Transverse colon (tissue), 4 donors: ENCODE results near the gene RCHY1. TPM values are rescaled to one million over a fixed set of nuclear protein-coding genes. Genes with fewer than 3 reads are reported as not detected.

Experiments used
- DNase-seq: peaks from one replicate; pipeline ENCODE4 v3.0.0-alpha.2; 2019
- H3K27ac ChIP-seq, 4 donors: fragments of 200-600 bp; sonication (generic); 2 replicates each; pipeline ENCODE4 v1.5.1; 2016 to 2018; ENCODE audit warnings: inconsistent platforms in 4 of 4
- H3K27me3 ChIP-seq: fragments of 200-600 bp; sonication (generic); 2 replicates; pipeline ENCODE4 v1.5.1; 2017; ENCODE audit warnings: inconsistent platforms
- H3K36me3 ChIP-seq, 4 donors: fragments of 200-600 bp; sonication (generic); 2 replicates each; pipeline ENCODE4 v1.5.1; 2017 to 2019; ENCODE audit warnings: inconsistent platforms in 4 of 4
- H3K4me1 ChIP-seq, 4 donors: fragments of 200-600 bp; sonication (generic); 2 replicates each; pipeline ENCODE4 v1.5.1; 2017 to 2020; ENCODE audit warnings: inconsistent platforms in 4 of 4
- H3K4me3 ChIP-seq, 4 donors: fragments of 200-600 bp; sonication (generic); 1 replicate in 1 of 4; 2 replicates in 3 of 4; pipeline versions ENCODE4 v1.5.1 to v1.6.1; 2017 to 2019; ENCODE audit warnings: inconsistent platforms in 4 of 4
- H3K9me3 ChIP-seq, 2 donors: fragments of 200-600 bp; sonication (generic); 2 replicates each; pipeline ENCODE4 v1.5.1; 2017 to 2019; ENCODE audit warnings: inconsistent platforms in 2 of 2
- EP300 ChIP-seq: sonication (generic); formaldehyde crosslinking; IDR thresholded peaks from one replicate; pipeline ENCODE4 v1.6.1; 2017; ENCODE audit warnings: antibody characterized with exemption, low read depth
- POLR2A ChIP-seq: fragments of 450-650 bp; IDR thresholded peaks from one replicate; pipeline ENCODE4 v1.6.1; 2016; ENCODE audit warnings: antibody characterized with exemption, mild to moderate bottlenecking, moderate library complexity
- POLR2AphosphoS5 ChIP-seq, 3 donors: sonication (generic); formaldehyde crosslinking; IDR thresholded peaks; one replicate each; pipeline ENCODE4 v1.6.1; 2016; ENCODE audit warnings: antibody characterized with exemption in 3 of 3
- WGBS, 2 donors: methylation state at CpG; one replicate each; pipeline ENCODE4 v1.1.5; 2018; ENCODE audit warnings: low coverage in 1 of 2; 5-methylcytosine and 5-hydroxymethylcytosine counted together
- in situ Hi-C, 4 donors: fragments of 200-750 bp; cut with MboI; loops; one replicate each; pipeline versions ENCODE4 v1.15.0 to v1.15.1; 2017; ENCODE audit warnings: low sequenced_read_pairs in 3 of 4, low pct_ligation_motif_present in 1 of 4, low pct_unique_long_range_greater_than_20kb in 1 of 4
- intact Hi-C: fragments of 100-400 bp; cut with DNase I; formaldehyde crosslinking; loops from one replicate; pipeline ENCODE4 v1.15.1; 2023; ENCODE audit warnings: low total_unique reads
- total RNA-seq, 4 donors: library from RNA; depleted of rRNA; stranded (reverse); fragments of >200 nt; gene quantifications; one replicate each; pipeline ENCODE4 v1.1.0, GENCODE V29; 2016
- TF ChIP-seq, protein P1 (sequence below), 5 experiments: fragments of 200-600 bp in 3 of 5; fragments of 450-650 bp in 2 of 5; sonication (generic) in 3 of 5; IDR thresholded peaks; 1 replicate in 2 of 5; 2 replicates in 3 of 5; pipeline ENCODE4 v1.5.1; 2016 to 2017; ENCODE audit warnings: antibody characterized with exemption in 5 of 5, inconsistent platforms in 3 of 5, mild to moderate bottlenecking in 2 of 5, moderate library complexity in 1 of 5

RCHY1 gene
- total RNA-seq, 4 donors from 2014 or later: 5.2 to 34.8 (median 22.4) TPM

DNA sequence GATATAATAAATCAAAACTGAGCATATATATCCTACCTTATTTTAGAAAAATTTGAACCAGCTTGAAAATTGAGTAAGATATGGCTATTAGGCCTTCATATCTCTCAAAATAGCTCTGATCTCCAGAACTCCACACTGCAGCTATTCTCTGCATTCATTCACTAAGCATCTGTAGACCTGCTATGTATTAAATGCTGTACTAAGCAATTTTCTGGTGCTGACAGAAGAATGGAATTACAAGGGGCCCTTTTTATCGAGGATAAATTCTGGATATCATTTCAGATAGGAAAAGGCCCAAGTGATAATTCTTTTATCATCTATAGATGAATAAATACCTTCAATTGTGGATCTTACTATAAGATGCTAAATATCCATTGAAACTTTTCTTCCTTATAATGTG, 1.9 kb upstream of the RCHY1 start:
- Histone ChIP-seq H3K4me1 (peaks cover 11 to 38% (median 30%) of the 10 kb centered on the region in 4 donors), H3K27me3 (no peaks in the 10 kb centered on the region), H3K4me3 (no peak overlapping the region), H3K27ac (no peak overlapping the region), H3K9me3 (no peaks in the 10 kb centered on the region), H3K36me3 (peaks cover 0 to 18% (median 3%) of the 10 kb centered on the region in 4 donors)
- WGBS, 2 donors: 81 to 92% methylated on average over 1 of the region's 1 CpG
- in situ Hi-C loops (no loop called here), intact Hi-C loops (no loop called here)
- DNase-seq: no peak
- TF ChIP-seq EP300 (no peak), POLR2A (no peak), POLR2AphosphoS5 (IDR thresholded peaks at IDR 0.05) (no peak)
- TF ChIP-seq, protein P1, sequence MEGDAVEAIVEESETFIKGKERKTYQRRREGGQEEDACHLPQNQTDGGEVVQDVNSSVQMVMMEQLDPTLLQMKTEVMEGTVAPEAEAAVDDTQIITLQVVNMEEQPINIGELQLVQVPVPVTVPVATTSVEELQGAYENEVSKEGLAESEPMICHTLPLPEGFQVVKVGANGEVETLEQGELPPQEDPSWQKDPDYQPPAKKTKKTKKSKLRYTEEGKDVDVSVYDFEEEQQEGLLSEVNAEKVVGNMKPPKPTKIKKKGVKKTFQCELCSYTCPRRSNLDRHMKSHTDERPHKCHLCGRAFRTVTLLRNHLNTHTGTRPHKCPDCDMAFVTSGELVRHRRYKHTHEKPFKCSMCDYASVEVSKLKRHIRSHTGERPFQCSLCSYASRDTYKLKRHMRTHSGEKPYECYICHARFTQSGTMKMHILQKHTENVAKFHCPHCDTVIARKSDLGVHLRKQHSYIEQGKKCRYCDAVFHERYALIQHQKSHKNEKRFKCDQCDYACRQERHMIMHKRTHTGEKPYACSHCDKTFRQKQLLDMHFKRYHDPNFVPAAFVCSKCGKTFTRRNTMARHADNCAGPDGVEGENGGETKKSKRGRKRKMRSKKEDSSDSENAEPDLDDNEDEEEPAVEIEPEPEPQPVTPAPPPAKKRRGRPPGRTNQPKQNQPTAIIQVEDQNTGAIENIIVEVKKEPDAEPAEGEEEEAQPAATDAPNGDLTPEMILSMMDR (IDR thresholded peaks at IDR 0.05): no peak

DNA sequence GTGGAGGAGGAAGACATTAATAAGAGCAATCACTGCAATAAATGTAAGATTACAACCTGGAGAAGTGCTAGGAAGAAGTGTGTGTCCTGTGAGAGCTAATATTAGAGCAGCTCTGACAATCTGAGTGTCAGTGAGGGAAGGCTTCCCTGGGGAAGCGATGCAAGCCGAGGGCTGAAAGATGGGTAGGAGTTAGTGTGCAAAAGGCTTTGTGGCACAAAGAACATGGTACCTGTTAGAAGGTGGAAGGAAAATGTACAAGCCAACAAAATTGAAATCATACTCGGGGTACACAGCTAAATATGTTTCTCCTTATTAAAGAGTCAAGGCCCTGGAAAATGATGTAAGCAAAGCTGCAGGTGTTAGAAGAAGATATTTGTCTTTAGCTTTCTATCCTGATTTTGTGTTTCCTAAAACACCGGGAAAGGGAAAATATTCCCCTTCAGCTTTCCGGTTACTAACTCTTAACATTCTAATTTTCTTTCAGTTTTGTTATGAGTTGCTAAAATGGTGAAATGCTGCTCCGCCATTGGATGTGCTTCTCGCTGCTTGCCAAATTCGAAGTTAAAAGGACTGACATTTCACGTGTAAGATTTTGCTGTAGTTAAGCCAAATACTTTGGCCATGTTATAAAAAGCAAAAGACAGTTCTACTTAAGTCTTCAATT, 878 bp upstream of the RCHY1 start:
- intact Hi-C loops: no loop called here
- no peak for DNase-seq
- H3K36me3 ChIP-seq: peaks cover 0 to 18% (median 3%) of the 10 kb centered on the region in 4 donors

DNA sequence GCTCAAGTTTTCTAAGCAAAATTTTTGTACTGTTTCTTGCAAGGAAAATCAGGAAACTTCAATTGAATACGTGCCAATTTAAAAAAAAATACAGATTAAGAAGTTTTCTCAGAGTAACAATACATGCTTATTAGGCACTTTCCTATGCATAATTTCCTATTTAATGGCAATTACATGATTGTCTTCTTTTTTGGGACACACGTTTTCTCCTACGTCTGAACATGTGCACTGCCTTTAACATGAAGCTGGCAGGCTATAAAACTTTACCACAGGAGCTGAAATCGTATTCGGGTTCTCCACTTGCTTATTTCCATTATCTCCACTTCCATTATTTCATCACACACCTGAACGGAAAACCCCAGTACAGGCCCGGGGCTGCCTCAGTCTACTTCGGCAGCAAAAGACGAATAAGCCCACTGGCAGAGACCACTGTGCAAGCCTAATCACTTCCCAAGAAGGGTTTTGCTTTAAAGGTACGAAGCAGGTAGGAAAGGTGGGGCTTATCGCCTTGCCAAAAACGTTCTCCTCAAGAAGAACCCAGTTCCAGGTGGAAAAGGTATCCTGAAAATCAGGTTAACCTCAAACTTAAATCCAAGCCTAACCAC, 575 bp downstream of the RCHY1 start:
- H3K4me3 ChIP-seq: peak overlapping the region; percentile 67 to 85 (median 78)
- in situ Hi-C loops: no loop called here

More for the DNA sequence above, 878 bp upstream of the RCHY1 start:
- H3K27me3 ChIP-seq: no peaks in the 10 kb centered on the region
- WGBS, 2 donors: 16 to 25% methylated on average over 9 of the region's 9 CpGs
- no peaks in the 10 kb centered on the region for H3K9me3 ChIP-seq
- H3K4me3 ChIP-seq: peak overlapping the region; percentile 67 to 85 (median 78)
- peaks cover 11 to 48% (median 38%) of the 10 kb centered on the region in 4 donors for H3K4me1 ChIP-seq
- in situ Hi-C loops: no loop called here
- TF ChIP-seq POLR2A: no peak
- no peak for TF ChIP-seq POLR2AphosphoS5 (IDR thresholded peaks at IDR 0.05)
- TF ChIP-seq, protein P1 (IDR thresholded peaks at IDR 0.05): no peak
- no peak for TF ChIP-seq EP300
- H3K27ac ChIP-seq: peak overlapping the region; percentile 93 to 99 (median 96)

More for the DNA sequence above, 575 bp downstream of the RCHY1 start:
- Histone ChIP-seq H3K9me3 (no peaks in the 10 kb centered on the region), H3K4me1 (peaks cover 14 to 62% (median 38%) of the 10 kb centered on the region in 4 donors), H3K27me3 (no peaks in the 10 kb centered on the region), H3K36me3 (peaks cover 0 to 15% (median 3%) of the 10 kb centered on the region in 4 donors), H3K27ac (peak overlapping the region; percentile 93 to 99 (median 96))
- WGBS, 2 donors: 0% methylated on average over 7 to 11 of the region's 12 CpGs
- intact Hi-C loops: no loop called here
- TF ChIP-seq EP300 (no peak), POLR2A (no peak), POLR2AphosphoS5 (IDR thresholded peaks at IDR 0.05) (no peak)
- TF ChIP-seq, protein P1 (IDR thresholded peaks at IDR 0.05): no peak
- no peak for DNase-seq
